ENCODE data around the gene DENR. TPM values are rescaled to one million over a fixed set of nuclear protein-coding genes. Genes with fewer than 3 reads are reported as not detected.
"Not testable (repeated sequence)": the region's sequence is repeated elsewhere in the genome, so short reads cannot be mapped to it uniquely, and the experiment has no call there.

DENR gene
- total RNA-seq, 2 donors from 2014 or later: 25.4 to 26.4 TPM

- TF ChIP-seq POLR2A (IDR thresholded peaks at IDR 0.05): no peak
- peak; percentile 54 to 81 (median 72) for TF ChIP-seq CTCF (IDR thresholded peaks at IDR 0.05)
- H3K9me3 ChIP-seq: no peaks in the 10 kb centered on the region
- H3K27ac ChIP-seq: no peak overlapping the region
- intact Hi-C loops (cut with DNase I): loop anchor here (5.0 kb wide), 1 partner anchor 54 kb away; no protein-coding TSS in a partner anchor
- peaks cover 19% of the 10 kb centered on the region for H3K4me1 ChIP-seq
- ATAC-seq (peak; percentile 86), DNase-seq (peak in 2 of 4 donors; percentile 19 to 44)
- no peaks in the 10 kb centered on the region for H3K27me3 ChIP-seq
- WGBS, 2 donors: 4 to 6% methylated on average over 10 of the region's 10 CpGs
- no peaks in the 10 kb centered on the region for H3K36me3 ChIP-seq (replicated peaks in 1 of 2; ENCODE audit: insufficient read depth in 1 of 2, low read depth in 2 of 2)
- H3K4me3 ChIP-seq: no peak overlapping the region
Observed at GRCh38 chr12:122793685-122794106, 41.1 kb downstream of the DENR start.

GRCh38 chr12:122795807-122796206 lies 43.2 kb downstream of the DENR start:
- peak overlapping the region in 2 of 4 donors; percentile 3 to 50 for H3K27ac ChIP-seq
- no peak overlapping the region for H3K4me3 ChIP-seq
- ATAC-seq: no peak
- no peaks in the 10 kb centered on the region for H3K27me3 ChIP-seq
- 28 to 32% methylated on average over 4 of the region's 4 CpGs for WGBS, 2 donors
- H3K4me1 ChIP-seq: peaks cover 19% of the 10 kb centered on the region
- intact Hi-C loops (cut with DNase I): no loop called here
- no peak for TF ChIP-seq CTCF (IDR thresholded peaks at IDR 0.05)
- TF ChIP-seq POLR2A (IDR thresholded peaks at IDR 0.05): no peak
- no peaks in the 10 kb centered on the region for H3K9me3 ChIP-seq
- no peaks in the 10 kb centered on the region for H3K36me3 ChIP-seq (replicated peaks in 1 of 2; ENCODE audit: insufficient read depth in 1 of 2, low read depth in 2 of 2)
- no peak for DNase-seq

- intact Hi-C loops (cut with DNase I): no loop called here
- no peak for DNase-seq
- Histone ChIP-seq H3K27me3 (no peaks in the 10 kb centered on the region), H3K4me3 (no peak overlapping the region), H3K36me3 (replicated peaks in 1 of 2; ENCODE audit: insufficient read depth in 1 of 2, low read depth in 2 of 2) (no peaks in the 10 kb centered on the region), H3K9me3 (no peaks in the 10 kb centered on the region), H3K4me1 (peaks cover 27% of the 10 kb centered on the region), H3K27ac (no peak overlapping the region)
- WGBS, 2 donors: 86 to 93% methylated on average over 13 of the region's 13 CpGs
- no peak for ATAC-seq
- TF ChIP-seq CTCF (IDR thresholded peaks at IDR 0.05) (no peak), POLR2A (IDR thresholded peaks at IDR 0.05) (no peak)
Observed at GRCh38 chr12:122799641-122800243, 47.1 kb downstream of the DENR start.

- ATAC-seq (peak; percentile 40), DNase-seq (peak in 1 of 4 donors; percentile 18)
- no peak overlapping the region for H3K4me3 ChIP-seq
- TF ChIP-seq CTCF (IDR thresholded peaks at IDR 0.05) (no peak), POLR2A (IDR thresholded peaks at IDR 0.05) (no peak)
- intact Hi-C loops (cut with DNase I): no loop called here
- no peaks in the 10 kb centered on the region for H3K9me3 ChIP-seq
- H3K36me3 ChIP-seq (replicated peaks in 1 of 2; ENCODE audit: insufficient read depth in 1 of 2, low read depth in 2 of 2): no peaks in the 10 kb centered on the region
- H3K27me3 ChIP-seq: no peaks in the 10 kb centered on the region
- H3K27ac ChIP-seq: peak overlapping the region in 2 of 4 donors; percentile 31 to 42
- 18 to 28% methylated on average over 7 of the region's 7 CpGs for WGBS, 2 donors
- peaks cover 15% of the 10 kb centered on the region for H3K4me1 ChIP-seq
Observed at GRCh38 chr12:122803937-122804336, 51.3 kb downstream of the DENR start.

- H3K27me3 ChIP-seq; ATAC-seq; DNase-seq; H3K27ac ChIP-seq; H3K36me3 ChIP-seq (replicated peaks in 1 of 2; ENCODE audit: insufficient read depth in 1 of 2, low read depth in 2 of 2); H3K9me3 ChIP-seq; intact Hi-C loops (cut with DNase I); H3K4me3 ChIP-seq: not testable (repeated sequence)
- WGBS, 2 donors: 94 to 98% methylated on average over 8 to 9 of the region's 9 CpGs
- peaks cover 15% of the 10 kb centered on the region for H3K4me1 ChIP-seq
Observed at GRCh38 chr12:122804957-122805356, 52.3 kb downstream of the DENR start.

Measured in body of pancreas (tissue), 4 donors.